GM18511 (cell line): Measurements from ENCODE around the gene TBC1D1.

ENCODE experiments used
- ATAC-seq: cut with Tn5 transposase; IDR thresholded peaks from one replicate; pipeline ENCODE4 v1.9.1; 2021; ENCODE audit warnings: mild to moderate bottlenecking, moderate library complexity; ENCODE audit not compliant: unreplicated experiment

Gene TBC1D1

GRCh38 chr4:37889849-37890800, 759 bp upstream of the TBC1D1 start:
- ATAC-seq = peak; percentile 12

DNA sequence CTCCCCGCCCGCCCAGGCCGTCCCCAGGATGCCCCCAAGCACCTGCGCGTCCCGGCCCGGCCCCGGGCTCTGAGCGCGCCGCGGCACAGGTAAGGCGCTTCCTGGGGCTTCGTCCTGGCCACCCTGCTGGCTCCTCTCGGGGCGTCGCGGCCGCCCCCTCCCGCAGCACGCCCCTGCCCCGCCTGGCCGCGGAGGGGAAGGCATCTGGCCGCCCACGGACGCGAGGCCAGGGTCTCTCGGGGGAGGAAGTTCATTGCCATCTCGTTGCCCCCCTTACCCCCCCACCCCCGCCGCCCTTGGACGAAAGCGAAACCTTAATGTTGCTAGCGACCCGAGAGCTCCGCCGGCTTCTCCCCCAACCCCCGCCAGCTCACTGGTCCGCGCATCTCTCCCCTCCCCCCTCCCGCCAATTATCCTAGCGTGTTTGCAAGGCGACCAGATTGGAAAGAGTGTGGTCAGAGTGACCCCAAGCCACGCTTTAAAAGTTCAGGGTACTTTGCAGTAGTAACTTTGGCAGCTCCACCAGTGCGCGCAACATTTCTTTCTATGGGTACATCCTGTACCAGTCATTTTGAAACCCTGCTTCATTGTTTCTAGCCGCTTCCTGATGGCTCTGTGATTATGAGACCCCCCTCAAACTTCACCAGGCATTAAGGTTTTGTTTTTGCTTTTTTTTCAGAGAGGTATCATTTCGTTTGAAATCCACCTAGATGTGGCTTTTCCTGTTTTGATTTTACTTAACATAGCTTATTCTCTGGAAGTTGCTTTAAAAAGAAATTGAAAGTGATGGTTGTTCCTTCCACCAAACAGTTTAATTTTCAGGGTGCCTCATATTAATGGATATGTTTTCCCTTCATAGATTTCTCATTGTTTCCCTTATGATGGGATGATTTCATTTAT, 626 bp downstream of the TBC1D1 start:
- peak; percentile 62 for ATAC-seq

DNA sequence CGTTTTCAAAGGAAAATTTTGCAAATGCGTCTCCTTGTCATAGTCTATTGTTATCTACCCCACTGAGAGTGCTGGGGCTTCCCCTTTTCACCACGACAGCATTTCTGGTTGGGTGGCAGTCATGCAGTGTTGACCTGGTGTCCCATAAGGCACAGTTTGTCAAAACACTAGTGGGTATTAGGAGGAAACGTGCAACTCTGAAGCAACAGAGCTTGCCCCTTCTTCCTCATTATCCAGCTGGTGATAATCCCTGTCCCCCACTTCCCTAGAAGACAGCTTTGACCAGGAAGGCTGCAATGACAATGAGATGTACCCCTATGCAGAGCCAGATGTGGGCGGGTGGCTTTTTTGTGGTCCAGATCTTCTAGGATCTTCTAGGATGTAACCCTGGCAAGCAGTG, 1.8 kb downstream of the TBC1D1 start:
- peak; percentile 46 for ATAC-seq

GRCh38 chr4:37893164-37893563, 2.3 kb downstream of the TBC1D1 start:
- no peak for ATAC-seq

DNA sequence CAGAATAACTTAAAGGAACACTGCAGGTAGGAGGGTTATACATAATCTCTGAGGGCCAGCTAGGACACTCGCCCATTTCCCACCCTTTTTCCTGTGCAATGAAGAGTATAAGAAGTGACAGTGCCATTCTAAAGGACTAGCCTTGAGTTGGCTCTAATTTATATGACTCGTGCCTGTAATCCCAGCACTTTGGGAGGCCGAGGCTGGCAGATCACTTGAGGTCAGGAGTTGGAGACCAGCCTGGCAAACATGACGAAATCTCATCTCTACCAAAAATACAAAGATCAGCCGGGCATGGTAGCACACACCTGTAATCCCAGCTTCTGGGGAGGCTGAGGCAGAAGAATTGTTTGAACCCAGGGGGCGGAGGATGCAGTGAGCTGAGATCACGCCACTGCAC, 4.4 kb downstream of the TBC1D1 start:
- no peak for ATAC-seq

DNA sequence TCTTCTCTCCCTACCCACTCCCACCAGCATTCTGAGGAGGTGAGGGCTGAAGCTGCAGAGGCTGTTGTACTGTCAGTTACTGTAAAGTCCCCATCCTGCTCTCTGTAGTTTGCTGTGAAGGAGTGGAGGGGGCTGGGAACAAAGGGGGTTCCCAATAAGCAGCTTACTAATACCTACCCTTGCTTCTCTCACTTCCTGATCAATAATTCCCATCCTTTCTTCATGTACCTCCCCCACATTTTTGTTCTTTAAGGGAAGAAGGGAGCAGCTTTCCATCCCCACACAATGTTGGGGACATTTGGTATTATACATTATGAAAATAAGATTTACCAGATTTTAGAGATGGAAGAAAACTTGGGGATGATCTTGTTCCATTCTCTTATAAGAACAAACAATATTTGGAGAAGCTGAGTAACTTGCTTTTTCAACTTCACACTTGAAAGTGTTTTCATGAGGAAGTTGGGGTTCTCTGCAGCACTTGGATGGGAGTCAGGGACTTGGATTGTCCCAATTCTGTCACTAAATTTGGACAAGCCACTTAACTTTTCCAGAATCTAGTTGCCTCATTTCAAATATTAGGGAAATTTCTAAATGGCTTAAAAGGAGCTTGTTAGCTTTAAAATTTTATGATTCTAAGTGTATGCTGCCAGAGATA, 5.4 kb downstream of the TBC1D1 start:
- no peak for ATAC-seq

DNA sequence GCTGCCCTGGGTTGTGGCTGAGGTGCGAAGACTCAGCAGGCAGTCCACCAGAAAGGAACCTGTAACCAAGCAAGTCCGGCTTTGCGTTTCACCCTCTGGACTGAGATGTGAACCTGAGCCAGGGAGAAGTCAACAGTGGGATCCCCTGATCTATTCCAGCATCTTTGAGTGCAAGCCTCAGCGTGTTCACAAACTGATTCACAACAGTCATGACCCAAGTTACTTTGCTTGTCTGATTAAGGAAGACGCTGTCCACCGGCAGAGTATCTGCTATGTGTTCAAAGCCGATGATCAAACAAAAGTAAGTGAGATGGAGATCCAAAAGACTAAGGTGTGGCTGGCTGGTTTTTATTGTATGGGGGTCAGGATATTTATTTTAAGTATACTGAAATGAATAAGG, 11.3 kb downstream of the TBC1D1 start:
- no peak for ATAC-seq

GRCh38 chr4:37902738-37903693, 12.1 kb downstream of the TBC1D1 start:
- ATAC-seq = no peak

DNA sequence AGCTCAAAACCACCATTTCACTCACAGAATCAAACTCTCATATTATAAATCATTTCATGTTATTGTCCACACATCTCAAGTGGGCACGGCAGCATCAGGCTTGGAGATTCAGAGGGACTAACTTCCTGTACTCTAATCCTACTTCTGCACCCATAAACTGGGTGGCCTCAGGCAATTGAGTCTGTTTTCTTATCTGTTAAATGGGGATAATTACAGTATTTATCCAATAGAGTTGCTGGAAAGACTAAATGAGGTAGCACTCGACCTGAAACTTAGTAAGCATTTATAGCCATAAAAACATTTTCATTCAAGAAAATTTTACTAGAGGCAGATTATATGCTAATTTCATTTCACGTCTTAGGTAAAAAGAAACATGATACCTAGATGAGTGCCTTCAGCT, 13.0 kb downstream of the TBC1D1 start:
- no peak for ATAC-seq

GRCh38 chr4:37904824-37905223, 13.9 kb downstream of the TBC1D1 start:
- no peak for ATAC-seq

GRCh38 chr4:37905533-37906169, 14.8 kb downstream of the TBC1D1 start:
- no peak for ATAC-seq

- ATAC-seq = no peak
Measured at GRCh38 chr4:37908488-37909331, 17.8 kb downstream of the TBC1D1 start.

DNA sequence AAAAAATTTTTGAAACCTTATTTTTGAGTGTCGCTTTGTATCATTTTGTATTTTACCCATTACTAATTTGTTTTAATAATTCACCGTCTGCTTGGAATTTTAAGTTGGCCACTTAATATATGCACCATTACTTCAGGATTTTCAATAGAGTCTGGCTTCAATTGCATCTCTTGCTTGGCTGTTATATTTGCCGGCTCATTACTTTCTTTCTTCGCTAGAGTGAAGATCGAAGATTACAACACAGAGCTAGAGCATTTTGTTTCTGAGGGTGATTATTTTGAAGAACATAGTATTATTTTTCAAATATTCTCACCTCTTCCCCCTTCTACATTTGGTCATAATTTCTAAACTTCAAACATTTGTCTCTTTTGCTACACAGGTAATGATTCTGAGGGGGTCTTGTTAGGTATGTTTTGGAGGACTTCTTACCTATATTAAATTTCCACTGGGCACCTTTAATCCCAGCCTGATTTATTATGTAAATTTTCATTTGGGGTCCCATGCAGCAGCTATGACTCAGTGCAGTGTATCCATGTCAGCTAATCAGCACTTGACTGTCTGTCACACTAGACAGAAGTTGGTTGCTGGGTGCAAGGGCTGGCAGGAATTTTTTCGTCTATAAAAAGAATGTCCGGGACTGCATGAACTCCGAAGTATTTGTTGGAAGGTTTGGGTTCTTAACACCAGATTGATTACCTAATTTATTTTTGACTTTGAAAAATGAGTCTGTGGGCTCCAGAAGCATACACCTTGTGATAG, 18.6 kb downstream of the TBC1D1 start:
- ATAC-seq = no peak

DNA sequence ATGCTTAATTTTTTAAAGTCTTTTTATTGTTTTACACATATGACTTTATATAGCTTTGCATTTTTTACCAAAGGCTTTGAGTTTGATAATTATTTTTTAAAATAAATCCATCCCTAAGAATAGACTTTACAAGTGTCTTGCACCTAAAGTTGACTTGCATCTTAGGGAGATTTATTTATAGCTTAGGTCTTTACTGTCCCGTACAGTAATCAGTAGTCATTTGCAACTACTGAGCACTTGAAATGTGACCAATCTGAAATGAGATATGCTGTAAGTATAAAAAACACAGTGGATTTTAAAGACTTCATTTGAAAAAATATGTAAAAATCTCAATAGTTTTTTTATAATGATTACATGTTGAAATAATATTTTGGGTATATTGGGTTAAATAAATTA, 19.2 kb downstream of the TBC1D1 start:
- no peak for ATAC-seq

DNA sequence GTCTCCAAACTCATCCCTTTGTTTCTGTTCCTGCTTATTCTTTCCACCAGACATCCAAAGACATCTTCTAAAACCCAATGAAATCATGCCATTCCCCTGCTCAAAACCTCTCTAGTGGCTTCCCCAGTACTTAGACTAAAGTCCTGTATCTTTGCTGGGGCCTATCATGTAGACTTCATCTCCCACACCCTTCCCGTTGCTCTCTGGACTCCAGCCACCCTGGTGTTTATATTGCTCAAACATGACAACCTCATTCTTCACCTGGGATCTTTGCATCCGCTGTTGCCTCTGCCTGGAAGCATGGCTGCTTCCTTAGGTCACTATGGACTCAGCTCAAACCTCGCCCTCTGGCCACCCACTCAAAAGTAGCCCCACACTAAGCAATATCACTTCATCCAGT, 23.7 kb downstream of the TBC1D1 start:
- ATAC-seq = no peak

DNA sequence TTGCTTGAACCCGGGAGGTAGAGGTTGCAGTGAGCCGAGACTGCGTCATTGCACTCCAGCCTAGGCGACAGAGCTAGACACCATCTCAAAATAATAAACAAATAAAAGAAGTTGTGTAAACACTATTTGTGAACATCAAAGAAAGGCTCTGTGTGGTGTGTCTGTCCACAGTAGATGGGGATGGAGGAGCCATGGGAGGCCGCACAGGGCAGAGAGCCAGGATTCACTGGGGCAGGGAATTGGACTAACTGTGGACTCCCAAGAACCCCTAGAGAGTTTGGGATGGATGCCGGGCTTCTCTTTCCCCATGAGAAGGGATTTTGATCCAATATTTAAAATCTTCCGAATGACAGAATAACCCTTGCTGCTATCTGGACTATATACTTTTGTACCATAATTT, 26.5 kb downstream of the TBC1D1 start:
- no peak for ATAC-seq

GRCh38 chr4:37918653-37919052, 27.8 kb downstream of the TBC1D1 start:
- ATAC-seq = no peak

DNA sequence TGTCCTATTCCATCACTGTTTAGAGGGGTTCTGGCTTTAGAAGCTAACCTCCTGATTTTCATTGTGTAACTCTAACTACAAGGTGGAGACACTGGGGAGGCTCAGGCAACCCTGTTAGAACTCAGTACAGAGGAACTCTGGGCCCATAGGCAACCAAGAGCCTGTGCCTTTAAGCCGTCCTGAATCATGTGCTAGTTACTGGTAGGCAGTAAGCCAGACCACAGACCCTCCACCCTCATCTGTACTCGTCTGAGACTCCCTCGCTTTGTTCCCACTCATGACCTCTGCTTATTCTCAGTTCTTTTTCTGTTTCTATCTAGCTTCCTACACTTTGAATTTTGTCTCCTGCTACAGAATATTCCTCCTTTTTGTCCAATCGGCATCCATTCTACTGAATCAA, 31.4 kb downstream of the TBC1D1 start:
- ATAC-seq = no peak
